PC-3 (cell line): Measurements from ENCODE around the gene GRK1.

Experiments
- CTCF ChIP-seq: fragments of 300-600 bp; sonication (generic); conservative IDR thresholded peaks from 2 replicates; pipeline ENCODE4 v1.5.1; 2017; ENCODE audit warnings: antibody characterized with exemption, low read depth, mild to moderate bottlenecking, low read length
- EZH2 ChIP-seq: fragments of 300-600 bp; sonication (generic); IDR thresholded peaks from one replicate; pipeline ENCODE4 v1.6.1; 2017; ENCODE audit warnings: antibody characterized with exemption, mild to moderate bottlenecking, low read length; ENCODE audit not compliant: unreplicated experiment

- TF ChIP-seq CTCF (no peak; the same call in 1 of the 2 replicates), EZH2 (no peak)
Measured at GRCh38 chr13:113730831-113731191, 63.8 kb downstream of the GRK1 start.
